Left ventricle myocardium inferior (tissue), 1 donor: ENCODE measurements around the gene SOX9. TPM values are rescaled to one million over a fixed set of nuclear protein-coding genes. Genes with fewer than 3 reads are reported as not detected.

Experiments used
- DNase-seq: peaks from one replicate; pipeline ENCODE4 v3.0.0-alpha.2; 2020
- H3K27ac ChIP-seq: fragments of 200-600 bp; replicated peaks from 2 replicates; pipeline ENCODE4 v1.8.0; 2021
- H3K27me3 ChIP-seq: fragments of 200-600 bp; 2 replicates; pipeline ENCODE4 v1.8.0; 2021; ENCODE audit warnings: low read depth
- H3K36me3 ChIP-seq: fragments of 200-600 bp; 2 replicates; pipeline ENCODE4 v1.8.0; 2021
- H3K4me1 ChIP-seq: fragments of 200-600 bp; 2 replicates; pipeline ENCODE4 v1.8.0; 2021
- H3K4me3 ChIP-seq: fragments of 200-600 bp; 2 replicates; pipeline ENCODE4 v1.8.0; 2021; ENCODE audit warnings: mild to moderate bottlenecking, moderate library complexity
- H3K9me3 ChIP-seq: fragments of 200-600 bp; replicated peaks from 2 replicates; pipeline ENCODE4 v1.8.0; 2021
- intact Hi-C: fragments of 100-400 bp; cut with micrococcal nuclease; formaldehyde crosslinking; loops from one replicate; pipeline ENCODE4 v1.11.0; 2022
- total RNA-seq: library from RNA; stranded (reverse); fragmentation: NEBNext Ultra II Directional; extraction: Animal tissue kit (Norgen Biotek cat#: 25700); gene quantifications from one replicate; pipeline ENCODE4 v1.2.1, GENCODE V29; 2021
- TF ChIP-seq, protein P1 (sequence below): fragments of 200-600 bp; IDR thresholded peaks from 2 replicates; pipeline ENCODE4 v1.8.0; 2021; ENCODE audit warnings: antibody characterized with exemption, mild to moderate bottlenecking, borderline replicate concordance
- donor health status: DM: no; HTN: yes; CAD: no; lungs with severe emphysema.

Gene SOX9
- total RNA-seq, 1 donor from 2014 or later: 15.0 TPM

DNA sequence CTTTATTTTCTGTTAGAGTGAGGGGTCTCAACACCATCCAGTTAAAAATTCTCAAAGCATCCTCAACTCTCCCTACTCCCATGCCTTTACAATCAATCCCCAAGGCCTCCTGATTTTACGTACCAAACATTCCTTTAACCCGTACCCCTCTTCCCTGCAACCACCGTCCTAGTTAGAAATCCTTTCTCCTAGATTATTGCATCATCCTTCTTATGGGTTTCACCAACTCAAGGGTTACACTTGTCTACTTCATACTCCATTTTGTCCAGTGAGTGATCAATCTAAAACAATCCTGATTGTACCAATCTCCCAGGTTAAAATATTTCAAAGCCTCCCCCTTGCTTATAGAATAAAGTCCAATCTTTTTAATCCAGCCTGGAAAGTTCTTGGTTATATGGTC, 24.7 kb downstream of the SOX9 start:
- H3K36me3 ChIP-seq: no peaks in the 10 kb centered on the region
- no peaks in the 10 kb centered on the region for H3K9me3 ChIP-seq
- no peaks in the 10 kb centered on the region for H3K27me3 ChIP-seq
- no peak for DNase-seq
- TF ChIP-seq, protein P1, sequence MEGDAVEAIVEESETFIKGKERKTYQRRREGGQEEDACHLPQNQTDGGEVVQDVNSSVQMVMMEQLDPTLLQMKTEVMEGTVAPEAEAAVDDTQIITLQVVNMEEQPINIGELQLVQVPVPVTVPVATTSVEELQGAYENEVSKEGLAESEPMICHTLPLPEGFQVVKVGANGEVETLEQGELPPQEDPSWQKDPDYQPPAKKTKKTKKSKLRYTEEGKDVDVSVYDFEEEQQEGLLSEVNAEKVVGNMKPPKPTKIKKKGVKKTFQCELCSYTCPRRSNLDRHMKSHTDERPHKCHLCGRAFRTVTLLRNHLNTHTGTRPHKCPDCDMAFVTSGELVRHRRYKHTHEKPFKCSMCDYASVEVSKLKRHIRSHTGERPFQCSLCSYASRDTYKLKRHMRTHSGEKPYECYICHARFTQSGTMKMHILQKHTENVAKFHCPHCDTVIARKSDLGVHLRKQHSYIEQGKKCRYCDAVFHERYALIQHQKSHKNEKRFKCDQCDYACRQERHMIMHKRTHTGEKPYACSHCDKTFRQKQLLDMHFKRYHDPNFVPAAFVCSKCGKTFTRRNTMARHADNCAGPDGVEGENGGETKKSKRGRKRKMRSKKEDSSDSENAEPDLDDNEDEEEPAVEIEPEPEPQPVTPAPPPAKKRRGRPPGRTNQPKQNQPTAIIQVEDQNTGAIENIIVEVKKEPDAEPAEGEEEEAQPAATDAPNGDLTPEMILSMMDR: no peak
- H3K4me1 ChIP-seq: peaks cover 4% of the 10 kb centered on the region
- H3K4me3 ChIP-seq: no peak overlapping the region
- H3K27ac ChIP-seq: no peak overlapping the region
- intact Hi-C loops: loop anchor here (10.0 kb wide), 1 partner anchor 59 kb away; no protein-coding TSS in a partner anchor

- Histone ChIP-seq H3K9me3 (no peaks in the 10 kb centered on the region), H3K4me3 (no peak overlapping the region), H3K27ac (no peak overlapping the region), H3K4me1 (peaks cover 4% of the 10 kb centered on the region), H3K36me3 (no peaks in the 10 kb centered on the region), H3K27me3 (no peaks in the 10 kb centered on the region)
- intact Hi-C loops: loop anchor here (10.0 kb wide), 1 partner anchor 59 kb away; no protein-coding TSS in a partner anchor
- no peak for DNase-seq
- TF ChIP-seq, protein P1: no peak
These were observed 25.1 kb downstream of the SOX9 start for GRCh38 chr17:72145962-72146361.

GRCh38 chr17:72146371-72146770, 25.6 kb downstream of the SOX9 start:
- Histone ChIP-seq H3K27me3 (no peaks in the 10 kb centered on the region), H3K36me3 (no peaks in the 10 kb centered on the region), H3K4me3 (no peak overlapping the region), H3K4me1 (peaks cover 8% of the 10 kb centered on the region), H3K9me3 (no peaks in the 10 kb centered on the region), H3K27ac (no peak overlapping the region)
- intact Hi-C loops: loop anchor here (10.0 kb wide), 1 partner anchor 58 kb away; no protein-coding TSS in a partner anchor
- DNase-seq: no peak
- TF ChIP-seq, protein P1: no peak

DNA sequence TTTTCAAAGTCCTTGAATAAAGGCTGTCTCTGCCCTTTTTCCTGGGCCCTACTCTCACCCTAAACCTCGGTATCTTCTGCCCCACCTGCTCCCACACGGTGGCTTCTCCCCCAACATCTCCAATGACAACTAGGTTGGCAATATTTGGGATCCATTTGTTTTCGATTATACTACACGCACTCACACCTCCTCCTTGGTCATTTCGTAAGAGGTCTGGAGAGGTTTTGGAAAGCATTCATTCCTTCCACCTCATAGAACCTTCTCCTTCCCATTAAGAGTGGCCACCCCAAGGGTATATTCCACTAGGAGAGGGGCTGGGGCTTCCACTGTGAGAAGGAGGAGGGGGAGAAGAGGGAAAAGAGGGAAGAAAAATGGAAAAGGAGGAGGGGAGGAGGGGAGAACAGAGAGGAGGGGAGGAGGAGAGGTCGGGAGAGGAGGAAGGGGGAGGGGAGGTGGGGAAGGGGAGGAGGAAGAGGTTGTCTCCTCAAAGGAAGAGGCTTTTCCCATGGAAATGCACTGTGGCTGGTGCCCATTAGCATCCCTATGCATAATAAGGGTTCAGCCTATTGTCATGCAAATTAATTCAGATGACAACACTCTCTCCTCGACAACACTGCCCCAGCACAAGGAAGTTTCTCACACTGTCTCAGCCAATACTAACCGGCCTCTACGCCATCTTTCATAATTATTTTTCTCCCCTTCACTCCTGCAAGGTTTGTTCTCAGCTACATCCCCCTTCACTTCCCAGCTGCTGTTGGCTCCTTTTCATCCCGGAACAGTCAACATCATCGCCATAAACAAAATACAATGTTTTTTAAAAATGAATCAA, 30.0 kb downstream of the SOX9 start:
- intact Hi-C loops: no loop called here
- DNase-seq: no peak
- H3K36me3 ChIP-seq: no peaks in the 10 kb centered on the region
- H3K27me3 ChIP-seq: no peaks in the 10 kb centered on the region
- peaks cover 28% of the 10 kb centered on the region for H3K4me1 ChIP-seq
- peak overlapping the region; percentile 87 for H3K27ac ChIP-seq
- no peaks in the 10 kb centered on the region for H3K9me3 ChIP-seq
- TF ChIP-seq, protein P1: no peak
- H3K4me3 ChIP-seq: peak overlapping the region; percentile 29

- DNase-seq: peak; percentile 52
- peak overlapping the region; percentile 29 for H3K4me3 ChIP-seq
- H3K9me3 ChIP-seq: no peaks in the 10 kb centered on the region
- TF ChIP-seq, protein P1: no peak
- intact Hi-C loops: no loop called here
- H3K4me1 ChIP-seq: peaks cover 28% of the 10 kb centered on the region
- no peaks in the 10 kb centered on the region for H3K27me3 ChIP-seq
- peak overlapping the region; percentile 87 for H3K27ac ChIP-seq
- no peaks in the 10 kb centered on the region for H3K36me3 ChIP-seq
These were observed 31.0 kb downstream of the SOX9 start for GRCh38 chr17:72151565-72152386.
